ENCODE results near the gene GNA15. TPM values are rescaled to one million over a fixed set of nuclear protein-coding genes. Genes with fewer than 3 reads are reported as not detected.
"Not testable (repeated sequence)": the region's sequence is repeated elsewhere in the genome, so short reads cannot be mapped to it uniquely, and the experiment has no call there.

GNA15 gene
- total RNA-seq, 6 experiments from 2014 or later: 0.31 to 3.9 (median 0.83) TPM

GRCh38 chr19:3189702-3190469 is 54.1 kb downstream of the GNA15 start:
- no peaks in the 10 kb centered on the region for H3K9me3 ChIP-seq
- TF ChIP-seq, protein P1, sequence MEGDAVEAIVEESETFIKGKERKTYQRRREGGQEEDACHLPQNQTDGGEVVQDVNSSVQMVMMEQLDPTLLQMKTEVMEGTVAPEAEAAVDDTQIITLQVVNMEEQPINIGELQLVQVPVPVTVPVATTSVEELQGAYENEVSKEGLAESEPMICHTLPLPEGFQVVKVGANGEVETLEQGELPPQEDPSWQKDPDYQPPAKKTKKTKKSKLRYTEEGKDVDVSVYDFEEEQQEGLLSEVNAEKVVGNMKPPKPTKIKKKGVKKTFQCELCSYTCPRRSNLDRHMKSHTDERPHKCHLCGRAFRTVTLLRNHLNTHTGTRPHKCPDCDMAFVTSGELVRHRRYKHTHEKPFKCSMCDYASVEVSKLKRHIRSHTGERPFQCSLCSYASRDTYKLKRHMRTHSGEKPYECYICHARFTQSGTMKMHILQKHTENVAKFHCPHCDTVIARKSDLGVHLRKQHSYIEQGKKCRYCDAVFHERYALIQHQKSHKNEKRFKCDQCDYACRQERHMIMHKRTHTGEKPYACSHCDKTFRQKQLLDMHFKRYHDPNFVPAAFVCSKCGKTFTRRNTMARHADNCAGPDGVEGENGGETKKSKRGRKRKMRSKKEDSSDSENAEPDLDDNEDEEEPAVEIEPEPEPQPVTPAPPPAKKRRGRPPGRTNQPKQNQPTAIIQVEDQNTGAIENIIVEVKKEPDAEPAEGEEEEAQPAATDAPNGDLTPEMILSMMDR (IDR thresholded peaks at IDR 0.05): no peak
- no peak for TF ChIP-seq POLR2A (IDR thresholded peaks at IDR 0.05)
- H3K4me3 ChIP-seq: no peak overlapping the region
- H3K27ac ChIP-seq: no peak overlapping the region
- no peaks in the 10 kb centered on the region for H3K27me3 ChIP-seq
- ATAC-seq: no peak
- intact Hi-C loops (cut with DNase I): no loop called here
- no peaks in the 10 kb centered on the region for H3K36me3 ChIP-seq
- H3K4me1 ChIP-seq: peaks cover 0 to 14% (median 5%) of the 10 kb centered on the region in 4 donors
- peak in 2 of 3 donors; percentile 47 to 60 for DNase-seq
- WGBS (ENCODE audit: insufficient coverage, low coverage, low lambda C conversion rate, missing lambda C conversion rate): 100% methylated on average over 1 of the region's 28 CpGs

GRCh38 chr19:3190470-3190770 is 54.6 kb downstream of the GNA15 start:
- Histone ChIP-seq H3K27me3 (no peaks in the 10 kb centered on the region), H3K9me3 (no peaks in the 10 kb centered on the region), H3K27ac (no peak overlapping the region), H3K4me1 (peaks cover 0 to 13% (median 5%) of the 10 kb centered on the region in 4 donors), H3K36me3 (no peaks in the 10 kb centered on the region), H3K4me3 (no peak overlapping the region)
- ATAC-seq: no peak
- intact Hi-C loops (cut with DNase I): no loop called here
- no peak for TF ChIP-seq POLR2A (IDR thresholded peaks at IDR 0.05)
- TF ChIP-seq, protein P1 (IDR thresholded peaks at IDR 0.05): no peak
- no CpG with 5 or more reads among the region's 18 CpGs for WGBS (ENCODE audit: insufficient coverage, low coverage, low lambda C conversion rate, missing lambda C conversion rate)
- DNase-seq: peak in 1 of 3 donors; percentile 47

DNA sequence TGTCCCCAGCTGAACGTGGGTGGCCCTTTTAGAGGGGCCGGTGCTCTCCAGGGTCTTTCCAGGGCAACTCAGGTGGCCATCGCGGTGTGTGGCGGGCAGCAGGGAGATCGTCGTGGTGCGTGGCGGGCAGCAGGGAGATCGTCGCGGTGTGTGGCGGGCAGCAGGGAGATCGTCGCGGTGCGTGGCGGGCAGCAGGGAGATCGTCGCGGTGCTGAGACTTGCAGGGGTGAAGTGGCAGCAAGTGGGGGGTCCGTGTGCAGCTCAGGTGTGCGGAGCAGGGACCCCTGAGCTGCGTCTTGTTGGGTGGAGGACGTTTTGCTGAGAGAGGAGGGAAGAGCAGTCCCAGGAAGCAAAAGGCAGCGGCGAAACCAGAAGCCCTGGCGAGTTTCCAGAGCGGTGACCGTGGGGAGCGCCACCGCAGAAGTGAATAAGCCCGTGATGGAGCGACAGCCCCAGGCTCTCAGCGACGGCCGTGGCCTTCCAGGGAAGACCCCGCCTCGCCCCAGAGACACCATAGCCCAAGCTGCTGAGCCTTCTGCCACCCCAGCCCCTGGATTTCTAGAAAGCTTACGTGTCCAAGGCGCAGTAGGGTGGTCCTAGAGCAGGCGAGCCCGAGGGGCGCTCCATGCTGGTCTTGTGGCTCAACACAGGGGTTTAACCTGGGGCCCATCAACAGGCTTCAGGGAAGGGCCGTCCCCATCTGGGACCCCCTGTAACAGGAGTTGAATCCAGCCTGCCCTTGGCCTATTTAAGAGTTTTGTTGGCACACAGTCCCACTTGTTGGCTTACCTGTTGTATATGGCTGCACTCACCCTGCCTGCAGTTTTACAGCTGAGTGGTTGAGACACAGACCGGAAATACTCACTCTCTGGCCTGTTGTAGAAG is 55.3 kb downstream of the GNA15 start:
- 75% methylated on average over 2 of the region's 46 CpGs for WGBS (ENCODE audit: insufficient coverage, low coverage, low lambda C conversion rate, missing lambda C conversion rate)
- Histone ChIP-seq H3K27me3 (no peaks in the 10 kb centered on the region), H3K27ac (no peak overlapping the region), H3K9me3 (no peaks in the 10 kb centered on the region), H3K4me1 (peaks cover 0 to 13% (median 5%) of the 10 kb centered on the region in 4 donors), H3K4me3 (no peak overlapping the region), H3K36me3 (no peaks in the 10 kb centered on the region)
- intact Hi-C loops (cut with DNase I): no loop called here
- no peak for TF ChIP-seq POLR2A (IDR thresholded peaks at IDR 0.05)
- TF ChIP-seq, protein P1 (IDR thresholded peaks at IDR 0.05): no peak
- ATAC-seq: no peak
- peak in 1 of 3 donors; percentile 5 for DNase-seq

DNA sequence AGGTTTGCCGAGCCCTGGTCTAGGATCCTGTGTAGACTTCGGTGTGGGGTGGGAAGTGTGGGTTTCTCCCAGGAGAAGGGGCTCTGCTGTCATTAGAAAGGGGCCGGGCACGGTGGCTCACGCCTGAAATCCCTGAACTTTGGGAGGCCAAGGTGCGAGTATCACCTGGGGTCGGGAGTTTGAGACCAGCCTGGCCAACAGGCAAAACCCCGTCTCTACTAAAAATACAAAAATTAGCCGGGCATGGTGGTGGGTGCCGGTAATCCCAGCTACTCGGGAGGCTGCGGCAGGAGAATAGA is 55.9 kb downstream of the GNA15 start:
- not testable (repeated sequence) for H3K4me1 ChIP-seq, DNase-seq

DNA sequence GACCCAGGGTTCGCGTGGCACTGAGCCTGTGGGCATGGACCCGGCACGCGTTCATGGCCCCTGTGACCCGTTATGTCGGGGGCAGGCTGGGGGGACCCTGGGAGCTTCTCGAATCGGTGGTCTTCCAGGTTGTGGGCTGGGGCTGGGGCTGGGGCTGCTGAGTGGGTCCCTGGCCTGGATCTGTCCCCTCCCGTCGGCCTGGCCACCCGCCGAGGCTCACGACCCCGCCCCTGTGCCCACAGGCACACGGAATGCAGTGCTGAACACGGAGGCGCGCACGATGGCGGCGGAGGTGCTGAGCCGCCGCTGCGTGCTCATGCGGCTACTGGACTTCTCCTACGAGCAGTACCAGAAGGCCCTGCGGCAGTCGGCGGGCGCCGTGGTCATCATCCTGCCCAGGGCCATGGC is 56.4 kb downstream of the GNA15 start:
- H3K36me3 ChIP-seq: no peaks in the 10 kb centered on the region
- intact Hi-C loops (cut with DNase I): no loop called here
- DNase-seq (no peak), ATAC-seq (no peak)
- H3K27ac ChIP-seq: no peak overlapping the region
- peaks cover 0 to 5% (median under 1%) of the 10 kb centered on the region in 4 donors for H3K4me1 ChIP-seq
- TF ChIP-seq POLR2A (IDR thresholded peaks at IDR 0.05): no peak
- TF ChIP-seq, protein P1 (IDR thresholded peaks at IDR 0.05): no peak
- WGBS (ENCODE audit: insufficient coverage, low coverage, low lambda C conversion rate, missing lambda C conversion rate): 95% methylated on average over 8 of the region's 32 CpGs
- no peaks in the 10 kb centered on the region for H3K9me3 ChIP-seq
- no peak overlapping the region for H3K4me3 ChIP-seq
- no peaks in the 10 kb centered on the region for H3K27me3 ChIP-seq

More for the DNA sequence above, 55.9 kb downstream of the GNA15 start:
- H3K36me3 ChIP-seq; H3K27ac ChIP-seq; H3K9me3 ChIP-seq; ATAC-seq; H3K4me3 ChIP-seq; H3K27me3 ChIP-seq; intact Hi-C loops (cut with DNase I): not testable (repeated sequence)
- WGBS (ENCODE audit: insufficient coverage, low coverage, low lambda C conversion rate, missing lambda C conversion rate): 80% methylated on average over 8 of the region's 12 CpGs
